ENCODE measurements around the gene PSMB5.

PSMB5 gene

GRCh38 chr14:23005451-23006187 lies 29.1 kb downstream of the PSMB5 start:
- TF ChIP-seq CTCF (IDR thresholded peaks at IDR 0.05) = no peak

DNA sequence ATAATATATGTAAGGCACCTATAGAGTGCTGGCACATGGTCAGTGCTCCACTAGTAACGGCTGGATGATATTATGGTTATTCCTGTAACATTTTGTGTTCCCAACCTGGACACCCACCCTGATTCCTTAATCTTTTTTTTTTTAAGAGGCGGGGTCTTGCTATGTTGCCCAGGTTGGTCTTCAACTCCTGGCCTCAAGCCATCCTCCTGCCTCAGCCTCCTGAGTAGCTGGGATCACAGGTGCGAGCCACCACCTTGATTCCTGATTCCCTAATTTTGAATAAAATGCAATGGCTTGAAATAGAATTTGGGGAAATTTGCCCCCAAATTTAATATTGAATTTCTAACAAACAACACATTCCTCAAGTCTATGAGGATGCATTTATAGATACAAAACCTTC lies 32.1 kb downstream of the PSMB5 start:
- TF ChIP-seq CTCF (IDR thresholded peaks at IDR 0.05) = no peak

DNA sequence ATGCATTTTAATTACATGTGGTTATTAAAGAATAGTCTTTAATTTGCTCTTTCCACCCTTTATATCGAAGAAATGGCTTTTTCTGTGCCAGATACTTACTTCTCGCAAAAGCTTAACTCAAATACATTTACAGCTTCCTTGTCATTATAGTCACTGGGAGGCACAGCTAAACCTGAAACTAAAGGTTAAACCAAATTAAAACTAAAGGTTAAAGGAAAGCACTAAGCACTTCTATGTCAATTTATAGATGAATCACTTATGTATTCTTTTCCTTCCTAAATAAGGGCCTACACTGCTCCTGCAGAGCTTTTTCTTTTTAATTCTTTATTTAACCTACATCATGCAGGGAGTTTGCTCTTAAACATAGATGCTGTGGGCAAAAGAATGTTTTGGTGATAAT lies 33.8 kb downstream of the PSMB5 start:
- no peak for TF ChIP-seq CTCF (IDR thresholded peaks at IDR 0.05)

- no peak for TF ChIP-seq CTCF (IDR thresholded peaks at IDR 0.05)
Measured at GRCh38 chr14:22998329-22999012, 36.2 kb downstream of the PSMB5 start.

DNA sequence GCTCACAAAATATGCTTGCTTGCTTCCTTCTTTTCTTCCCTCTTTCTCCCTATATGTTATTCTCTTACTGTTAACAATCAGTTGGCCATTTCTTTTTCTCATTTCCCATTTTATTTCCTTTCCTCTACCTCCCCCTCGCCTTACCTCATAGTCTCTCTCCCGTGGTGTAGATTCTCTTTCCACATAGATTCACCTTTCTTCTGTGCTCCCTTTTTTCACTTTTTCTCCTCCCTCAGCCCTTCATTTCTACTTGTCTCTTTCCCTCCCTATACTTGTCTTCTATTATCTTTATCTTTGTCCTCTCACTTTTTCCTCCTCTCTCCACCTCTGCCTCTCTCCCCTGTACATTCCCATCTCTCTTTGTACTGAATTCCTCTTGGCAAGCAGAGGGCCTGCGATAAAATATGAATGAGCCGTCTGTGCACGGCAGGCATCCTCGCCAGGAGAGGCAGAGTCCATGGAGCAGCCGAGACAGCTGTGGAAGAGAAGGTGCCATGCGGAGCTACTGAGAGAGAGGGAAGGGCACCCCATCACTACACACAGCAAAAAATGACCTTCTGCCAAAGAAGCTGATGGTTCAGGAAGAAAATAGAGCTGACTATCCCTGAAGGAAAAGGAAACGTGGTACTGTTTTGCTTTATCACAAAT lies 36.9 kb downstream of the PSMB5 start:
- no peak for TF ChIP-seq CTCF (IDR thresholded peaks at IDR 0.05)

DNA sequence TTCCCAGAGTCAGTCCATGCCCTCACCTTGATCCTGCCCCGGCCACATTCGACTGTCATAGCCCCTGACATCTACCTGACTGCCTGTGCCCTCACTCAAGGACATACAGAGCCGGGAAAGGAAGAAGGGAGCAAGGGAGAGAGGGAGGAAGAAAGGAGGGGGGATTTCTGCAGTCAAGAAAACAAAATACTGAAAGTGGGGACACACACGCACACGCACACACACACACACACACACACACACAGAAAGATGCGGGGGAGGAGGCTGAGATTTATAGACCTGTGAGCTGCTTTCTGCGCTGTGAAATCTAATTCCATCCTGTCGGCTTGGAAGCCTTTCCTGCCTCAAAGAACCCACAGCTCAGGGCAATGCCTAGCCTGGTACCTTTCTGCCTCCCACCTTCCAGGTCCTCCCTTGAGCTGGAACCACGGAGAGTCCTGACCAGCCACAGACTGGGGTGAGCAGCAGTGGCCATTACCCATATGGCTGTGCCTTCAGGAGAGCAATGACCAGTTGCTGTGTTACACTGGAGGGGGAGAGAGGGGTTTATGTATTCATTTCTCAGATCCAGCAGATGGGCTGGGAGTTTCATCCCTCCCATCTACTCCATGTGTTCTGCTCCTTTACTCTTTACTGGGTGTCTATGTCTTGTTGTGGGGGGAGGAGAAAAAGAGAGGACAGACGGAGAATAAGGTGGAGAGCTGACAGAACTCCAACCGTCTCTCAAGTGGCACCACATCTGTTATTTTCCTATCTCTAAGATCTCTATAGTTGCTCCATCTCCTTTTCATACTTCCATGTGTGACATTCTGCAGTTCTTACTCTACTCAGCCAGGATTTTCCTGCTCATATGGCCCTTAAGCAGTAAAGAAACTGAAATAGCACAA lies 37.7 kb downstream of the PSMB5 start:
- no peak for TF ChIP-seq CTCF (IDR thresholded peaks at IDR 0.05)

All from LNCAP (cell line).